AG09319 (cell line): Measurements from ENCODE around the gene SORBS1.

ENCODE experiments used
- DNase-seq: peaks from one replicate; pipeline ENCODE4 v3.0.0-alpha.2; 2010; ENCODE audit warnings: low read depth; ENCODE audit errors: extremely low read depth
- TF ChIP-seq, protein P1 (sequence below): IDR thresholded peaks from 2 replicates; pipeline ENCODE4 v1.5.1; 2011; ENCODE audit warnings: low read depth, mild to moderate bottlenecking, inconsistent platforms, low read length, moderate library complexity

Gene SORBS1

DNA sequence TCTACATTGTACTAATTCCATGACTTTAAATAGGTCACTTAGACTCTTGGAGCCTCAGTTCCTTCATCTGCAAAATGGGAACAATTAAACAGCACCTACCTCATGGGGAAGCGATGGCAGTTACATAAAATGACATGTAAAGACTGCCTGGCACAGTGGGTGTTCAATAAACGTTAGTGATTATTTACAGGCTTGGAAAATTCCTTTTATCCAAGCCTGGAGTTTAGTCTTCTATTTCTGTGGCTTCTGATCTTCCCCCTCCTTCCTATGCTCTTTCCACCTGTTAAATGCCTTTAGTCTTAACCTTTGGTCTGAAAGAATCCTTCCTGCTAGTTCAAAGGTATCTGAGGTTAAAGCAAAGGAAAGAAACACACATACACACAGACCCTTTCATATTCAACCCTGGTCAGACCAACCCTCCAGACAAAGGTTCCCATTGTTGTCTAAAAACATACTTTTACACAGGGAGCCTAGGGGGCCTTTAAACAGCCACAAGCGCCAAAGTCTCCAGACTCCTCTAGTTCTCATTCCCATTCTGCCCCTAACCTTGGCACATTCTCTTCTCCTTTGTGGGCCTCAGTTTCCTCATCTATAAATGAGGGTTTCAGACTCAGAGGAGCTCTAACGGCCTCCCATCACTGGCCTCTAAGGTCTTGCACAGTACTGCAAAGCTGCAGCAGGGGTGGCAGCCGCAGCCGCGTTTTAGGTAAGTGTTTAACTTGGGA is 21.4 kb downstream of the SORBS1 start:
- no peak for DNase-seq
- TF ChIP-seq, protein P1, sequence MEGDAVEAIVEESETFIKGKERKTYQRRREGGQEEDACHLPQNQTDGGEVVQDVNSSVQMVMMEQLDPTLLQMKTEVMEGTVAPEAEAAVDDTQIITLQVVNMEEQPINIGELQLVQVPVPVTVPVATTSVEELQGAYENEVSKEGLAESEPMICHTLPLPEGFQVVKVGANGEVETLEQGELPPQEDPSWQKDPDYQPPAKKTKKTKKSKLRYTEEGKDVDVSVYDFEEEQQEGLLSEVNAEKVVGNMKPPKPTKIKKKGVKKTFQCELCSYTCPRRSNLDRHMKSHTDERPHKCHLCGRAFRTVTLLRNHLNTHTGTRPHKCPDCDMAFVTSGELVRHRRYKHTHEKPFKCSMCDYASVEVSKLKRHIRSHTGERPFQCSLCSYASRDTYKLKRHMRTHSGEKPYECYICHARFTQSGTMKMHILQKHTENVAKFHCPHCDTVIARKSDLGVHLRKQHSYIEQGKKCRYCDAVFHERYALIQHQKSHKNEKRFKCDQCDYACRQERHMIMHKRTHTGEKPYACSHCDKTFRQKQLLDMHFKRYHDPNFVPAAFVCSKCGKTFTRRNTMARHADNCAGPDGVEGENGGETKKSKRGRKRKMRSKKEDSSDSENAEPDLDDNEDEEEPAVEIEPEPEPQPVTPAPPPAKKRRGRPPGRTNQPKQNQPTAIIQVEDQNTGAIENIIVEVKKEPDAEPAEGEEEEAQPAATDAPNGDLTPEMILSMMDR: no peak

GRCh38 chr10:95538412-95538811 is 22.8 kb downstream of the SORBS1 start:
- TF ChIP-seq, protein P1: no peak
- no peak for DNase-seq

DNA sequence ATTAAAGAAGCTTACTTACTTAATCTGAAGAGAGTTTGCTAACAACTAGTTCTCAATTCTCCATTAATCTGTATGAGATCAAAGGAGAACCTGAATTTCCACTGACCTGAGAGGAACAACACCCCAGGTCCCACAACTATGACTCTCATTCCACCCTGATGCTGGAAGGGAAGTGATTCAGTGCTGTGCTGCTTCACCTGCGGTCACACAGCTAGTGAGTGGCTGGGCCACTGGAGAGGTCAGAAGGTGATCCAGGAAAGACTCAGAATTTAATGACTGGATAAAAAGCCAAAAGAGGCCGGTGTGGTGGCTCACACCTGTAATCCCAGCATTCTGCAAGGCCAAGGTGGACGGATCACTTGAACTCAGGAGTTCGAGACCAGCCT is 23.6 kb downstream of the SORBS1 start:
- TF ChIP-seq, protein P1: no peak

GRCh38 chr10:95536894-95537541 is 24.2 kb downstream of the SORBS1 start:
- DNase-seq: no peak

More for the DNA sequence above, 23.6 kb downstream of the SORBS1 start:
- DNase-seq: no peak

DNA sequence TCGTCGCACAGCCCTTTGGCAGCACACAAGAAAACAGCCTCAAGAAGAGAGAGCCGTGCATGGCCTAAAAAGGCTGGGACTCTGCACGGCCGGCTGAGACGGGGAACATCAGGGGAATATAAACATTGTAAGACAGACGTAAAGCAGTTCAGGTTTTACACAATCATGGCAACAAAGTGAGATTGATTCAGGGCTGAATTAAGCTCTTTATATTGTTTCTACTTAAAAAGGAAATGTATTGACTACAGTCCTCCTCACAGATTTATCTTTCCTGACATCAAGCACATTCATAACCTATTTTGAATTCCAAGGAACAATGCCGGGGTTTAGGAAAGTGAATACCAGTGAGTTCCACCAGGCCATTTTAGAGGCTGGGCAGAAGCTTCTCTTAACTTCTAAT is 25.2 kb downstream of the SORBS1 start:
- DNase-seq: no peak

More at GRCh38 chr10:95536894-95537541, 24.2 kb downstream of the SORBS1 start:
- TF ChIP-seq, protein P1: no peak

DNA sequence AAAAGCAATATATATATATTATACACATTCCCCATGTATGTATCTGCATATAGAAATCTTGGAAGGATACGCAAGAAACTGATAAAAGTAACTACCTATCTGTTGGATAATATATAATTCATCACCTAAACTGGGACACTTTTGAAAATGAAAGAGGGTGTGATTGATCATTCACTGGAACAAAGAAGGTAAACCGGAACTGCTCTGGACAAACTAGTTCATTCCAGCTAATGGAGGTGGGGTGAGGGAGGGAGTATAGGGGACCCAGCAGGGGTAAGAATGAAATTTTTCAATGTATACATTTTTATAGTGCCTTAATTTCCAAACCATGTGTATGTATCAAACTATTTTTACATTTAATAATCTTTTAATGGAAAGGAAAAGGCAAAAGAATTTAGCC is 25.6 kb downstream of the SORBS1 start:
- TF ChIP-seq, protein P1: no peak
- no peak for DNase-seq

More for the DNA sequence above, 25.2 kb downstream of the SORBS1 start:
- TF ChIP-seq, protein P1: no peak

GRCh38 chr10:95533590-95533989 is 27.6 kb downstream of the SORBS1 start:
- no peak for DNase-seq
- TF ChIP-seq, protein P1: no peak
